ENCODE measurements around the gene BARX2. TPM values are rescaled to one million over a fixed set of nuclear protein-coding genes. Genes with fewer than 3 reads are reported as not detected.

BARX2 gene
- total RNA-seq, 2 experiments from 2014 or later = 3.2 to 3.8 TPM

DNA sequence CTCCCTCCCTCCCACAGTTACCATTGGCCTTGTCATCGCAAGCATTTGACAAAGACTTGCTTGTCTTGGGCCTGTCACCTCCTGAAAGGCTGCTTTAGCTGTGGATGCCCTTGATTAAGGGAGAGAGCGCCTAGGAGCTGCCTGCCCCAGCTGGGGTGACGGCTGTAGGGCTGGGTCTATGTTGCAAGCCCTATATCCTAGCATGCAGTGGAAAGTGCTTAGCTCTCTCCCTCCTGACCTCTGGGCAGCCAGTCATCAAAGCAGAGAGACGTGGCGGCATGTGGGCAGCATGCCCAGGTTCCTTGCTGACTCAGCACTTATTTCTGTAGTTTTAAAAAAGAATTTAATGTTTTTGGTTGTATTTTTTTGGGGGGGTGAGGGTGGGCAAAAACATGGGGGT is 75.9 kb downstream of the BARX2 start:
- CTCF ChIA-PET = no interaction called here
- peaks cover 12% of the 10 kb centered on the region for H3K4me1 Mint-ChIP-seq (ENCODE audit: low read depth)
- intact Hi-C loops (cut with micrococcal nuclease) = no loop called here

DNA sequence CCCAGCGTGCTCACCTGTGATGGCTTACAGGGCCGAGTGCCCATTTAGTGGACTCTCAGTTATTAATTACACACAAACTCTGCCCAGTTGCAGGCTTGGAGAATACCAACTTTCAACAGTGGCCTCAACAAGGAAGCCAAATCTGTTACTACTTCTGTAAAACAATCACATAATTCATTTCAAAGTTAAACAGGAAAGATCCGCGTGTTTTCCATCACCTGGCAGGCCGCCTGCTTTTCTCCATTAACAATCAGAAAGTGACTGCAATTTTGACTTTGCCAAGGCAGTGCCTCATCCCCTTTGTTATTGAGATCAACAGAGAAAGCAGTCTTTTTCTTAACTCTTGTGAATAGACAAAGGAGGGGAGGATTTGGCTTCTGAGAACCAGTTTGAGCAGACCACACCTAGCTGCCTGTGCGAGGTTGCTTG is 77.7 kb downstream of the BARX2 start:
- no peaks in the 10 kb centered on the region for H3K4me1 Mint-ChIP-seq (ENCODE audit: low read depth)
- peaks cover 8% of the 10 kb centered on the region for H3K27me3 Mint-ChIP-seq (ENCODE audit: low read depth)

More for the DNA sequence above, 75.9 kb downstream of the BARX2 start:
- H3K27me3 Mint-ChIP-seq (ENCODE audit: low read depth) = peaks cover 3% of the 10 kb centered on the region
- no peak overlapping the region for H3K27ac Mint-ChIP-seq
- no peak overlapping the region for H3K4me3 Mint-ChIP-seq
- peaks cover 10% of the 10 kb centered on the region for H3K9me3 Mint-ChIP-seq
- H3K36me3 Mint-ChIP-seq (ENCODE audit: low read depth) = no peaks in the 10 kb centered on the region
- DNase-seq = no peak

DNA sequence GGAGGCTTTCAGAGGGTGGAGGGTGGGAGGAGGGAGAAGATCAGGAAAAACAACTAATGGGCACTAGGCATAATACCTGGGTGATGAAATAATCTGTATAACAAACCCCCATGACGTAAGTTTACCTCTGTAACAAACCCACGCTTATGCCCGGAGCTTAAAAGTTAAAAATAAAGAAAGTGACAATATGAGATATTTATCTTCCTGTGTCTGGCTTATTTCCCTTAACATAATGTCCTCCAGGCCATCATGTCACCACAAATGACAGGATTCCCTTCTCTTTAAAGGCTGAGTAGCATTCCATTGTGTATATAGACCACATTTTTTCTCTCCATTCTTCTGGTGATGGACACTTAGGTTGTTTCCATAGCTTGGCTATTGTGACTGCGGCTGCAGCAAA is 79.5 kb downstream of the BARX2 start:
- Mint-ChIP-seq H3K4me3 (no peak overlapping the region), H3K27ac (no peak overlapping the region), H3K4me1 (ENCODE audit: low read depth) (no peaks in the 10 kb centered on the region), H3K36me3 (ENCODE audit: low read depth) (no peaks in the 10 kb centered on the region), H3K27me3 (ENCODE audit: low read depth) (peaks cover 8% of the 10 kb centered on the region), H3K9me3 (no peaks in the 10 kb centered on the region)
- no peak for DNase-seq
- CTCF ChIA-PET = interaction anchor here (0.9 kb wide), 1 partner anchor 15 kb away, joined by 4 read pairs; no protein-coding TSS in a partner anchor
- intact Hi-C loops (cut with micrococcal nuclease) = no loop called here

More for the DNA sequence above, 77.7 kb downstream of the BARX2 start:
- DNase-seq = no peak
- H3K27ac Mint-ChIP-seq = no peak overlapping the region
- CTCF ChIA-PET = no interaction called here
- H3K4me3 Mint-ChIP-seq = no peak overlapping the region
- peaks cover under 1% of the 10 kb centered on the region for H3K9me3 Mint-ChIP-seq
- intact Hi-C loops (cut with micrococcal nuclease) = no loop called here
- no peaks in the 10 kb centered on the region for H3K36me3 Mint-ChIP-seq (ENCODE audit: low read depth)

DNA sequence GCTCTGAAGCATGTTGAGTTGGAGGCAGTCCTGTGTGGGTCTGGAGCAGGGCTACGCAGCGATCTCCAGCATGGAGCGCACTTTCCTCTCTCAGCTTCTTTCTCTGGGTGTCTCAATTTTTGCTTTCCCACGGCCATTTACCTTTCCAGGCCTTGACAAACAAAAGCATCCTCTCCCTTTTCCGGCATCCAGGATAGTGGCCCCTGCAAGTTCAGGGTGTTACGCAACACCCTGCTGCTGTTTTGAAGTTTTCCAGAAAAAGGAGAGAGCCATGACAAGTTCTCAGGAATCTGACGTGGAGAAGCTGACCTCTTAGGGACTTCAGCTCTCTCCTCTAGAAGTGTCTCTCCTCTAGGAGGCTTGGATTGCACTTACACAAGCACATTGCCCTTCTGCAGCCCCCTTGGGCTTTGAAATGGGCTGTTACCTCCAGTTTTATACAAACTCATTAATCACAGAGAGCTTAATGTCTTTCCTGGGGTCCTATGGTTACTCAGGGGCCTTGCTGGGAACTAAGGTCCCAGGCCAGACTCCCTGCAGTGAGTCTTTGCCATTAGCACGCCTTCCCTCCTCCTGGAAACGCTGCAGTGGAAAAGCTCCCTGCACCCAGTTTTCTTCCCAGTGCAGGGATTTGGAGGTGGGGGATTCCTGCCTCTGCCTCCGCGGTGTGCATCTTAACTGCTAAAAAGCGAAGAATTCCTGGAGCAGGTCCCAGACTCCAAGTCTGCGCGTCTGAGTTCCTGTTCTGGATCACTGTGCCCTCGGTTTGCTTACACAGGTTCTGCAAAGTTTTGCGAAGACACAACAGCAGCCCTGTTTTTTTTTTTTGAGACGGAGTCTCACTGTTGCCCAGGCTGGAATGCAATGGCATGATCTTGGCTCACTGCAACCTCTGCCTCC is 80.4 kb downstream of the BARX2 start:
- DNase-seq = no peak
- Mint-ChIP-seq H3K4me3 (no peak overlapping the region), H3K27ac (no peak overlapping the region), H3K9me3 (no peaks in the 10 kb centered on the region), H3K27me3 (ENCODE audit: low read depth) (peaks cover 8% of the 10 kb centered on the region), H3K4me1 (ENCODE audit: low read depth) (no peaks in the 10 kb centered on the region), H3K36me3 (ENCODE audit: low read depth) (no peaks in the 10 kb centered on the region)
- CTCF ChIA-PET = interaction anchor here (0.9 kb wide), 1 partner anchor 16 kb away, joined by 4 read pairs; no protein-coding TSS in a partner anchor
- intact Hi-C loops (cut with micrococcal nuclease) = no loop called here

DNA sequence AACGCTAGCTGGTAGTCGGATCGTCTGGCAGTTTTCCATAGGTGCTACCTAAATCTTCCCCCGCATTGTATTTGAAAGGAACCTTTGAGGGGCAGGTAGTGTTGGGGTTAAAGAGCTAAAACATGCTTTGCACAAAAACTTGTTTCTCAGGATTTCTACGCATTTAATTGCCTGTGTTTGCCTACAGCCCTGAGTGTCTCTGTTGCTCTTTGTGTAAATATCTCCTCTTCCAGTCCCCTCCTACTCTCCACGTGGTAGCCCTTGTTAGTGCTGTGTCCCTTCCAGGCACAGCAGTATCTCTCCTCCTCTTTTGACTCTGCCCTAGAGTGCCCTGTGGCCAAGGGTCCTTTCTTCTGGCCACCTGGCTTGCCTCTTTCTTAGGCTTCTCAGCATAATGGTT is 81.7 kb downstream of the BARX2 start:
- no peak for DNase-seq
- H3K4me1 Mint-ChIP-seq (ENCODE audit: low read depth) = no peaks in the 10 kb centered on the region
- H3K36me3 Mint-ChIP-seq (ENCODE audit: low read depth) = no peaks in the 10 kb centered on the region
- H3K27me3 Mint-ChIP-seq (ENCODE audit: low read depth) = peaks cover 8% of the 10 kb centered on the region
- intact Hi-C loops (cut with micrococcal nuclease) = no loop called here
- H3K9me3 Mint-ChIP-seq = no peaks in the 10 kb centered on the region
- no peak overlapping the region for H3K27ac Mint-ChIP-seq
- no peak overlapping the region for H3K4me3 Mint-ChIP-seq
- CTCF ChIA-PET = no interaction called here

DNA sequence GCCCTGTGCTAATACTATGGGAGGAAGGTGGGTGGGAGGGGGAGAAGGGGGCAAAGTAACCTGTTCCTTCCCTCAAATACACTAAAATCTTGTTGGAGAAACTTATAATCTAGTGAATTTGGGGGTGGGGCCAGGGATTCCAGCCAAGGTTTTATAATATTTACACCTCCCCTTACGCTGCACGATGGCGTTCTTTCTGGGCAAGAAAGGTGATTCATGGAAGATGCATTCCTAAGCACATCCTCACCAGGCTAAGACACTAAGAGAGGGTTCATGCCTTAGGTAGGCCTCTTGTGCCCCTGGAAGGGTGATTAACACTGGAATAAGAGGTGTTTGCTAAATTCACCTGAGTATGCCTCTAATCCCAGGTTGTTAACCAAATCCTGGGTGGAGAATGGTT is 82.6 kb downstream of the BARX2 start:
- Mint-ChIP-seq H3K27me3 (ENCODE audit: low read depth) (peaks cover 8% of the 10 kb centered on the region), H3K36me3 (ENCODE audit: low read depth) (no peaks in the 10 kb centered on the region), H3K27ac (no peak overlapping the region), H3K9me3 (peaks cover 2% of the 10 kb centered on the region), H3K4me3 (no peak overlapping the region), H3K4me1 (ENCODE audit: low read depth) (no peaks in the 10 kb centered on the region)
- intact Hi-C loops (cut with micrococcal nuclease) = no loop called here
- CTCF ChIA-PET = no interaction called here
- no peak for DNase-seq

DNA sequence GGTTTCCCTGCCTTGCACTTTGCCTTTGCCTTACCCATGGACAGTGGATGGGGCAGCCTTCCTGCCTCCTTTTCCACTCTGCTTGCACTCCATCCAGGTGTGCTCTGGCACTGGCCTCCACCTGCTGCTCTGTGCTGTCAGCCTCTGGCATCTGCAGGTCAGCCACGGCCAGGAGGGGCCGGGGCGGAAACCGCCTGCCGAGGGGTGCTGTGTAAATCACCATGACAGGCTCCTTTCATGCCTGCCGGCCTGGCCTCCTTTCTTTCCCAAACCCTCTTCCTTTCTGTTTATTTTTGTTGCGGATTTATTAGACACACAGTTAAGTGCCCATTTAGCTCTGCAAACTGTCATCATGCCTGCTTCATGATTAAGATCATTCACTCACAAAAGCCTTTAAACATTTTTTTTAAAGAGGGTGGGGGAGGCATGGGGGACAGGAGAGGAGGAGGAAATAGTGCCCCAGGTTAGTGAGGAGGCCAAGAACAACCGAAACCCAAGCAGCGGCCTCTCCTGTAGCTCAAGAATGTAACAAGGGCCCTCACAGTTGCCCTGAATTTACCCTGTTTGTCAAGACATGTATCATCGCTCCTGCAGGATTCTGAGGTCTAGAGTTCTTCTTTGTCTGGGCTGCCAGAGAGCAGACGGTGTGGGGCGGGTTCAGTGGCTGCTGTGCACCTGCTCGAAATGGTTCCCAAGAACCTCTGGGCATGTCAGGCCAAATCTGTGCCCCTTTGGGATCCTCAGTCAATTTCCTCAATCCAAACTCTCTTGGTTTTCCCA is 83.3 kb downstream of the BARX2 start:
- intact Hi-C loops (cut with micrococcal nuclease) = no loop called here
- no peaks in the 10 kb centered on the region for H3K36me3 Mint-ChIP-seq (ENCODE audit: low read depth)
- H3K4me1 Mint-ChIP-seq (ENCODE audit: low read depth) = no peaks in the 10 kb centered on the region
- H3K9me3 Mint-ChIP-seq = peaks cover 6% of the 10 kb centered on the region
- DNase-seq = no peak
- CTCF ChIA-PET = no interaction called here
- H3K27ac Mint-ChIP-seq = no peak overlapping the region
- H3K4me3 Mint-ChIP-seq = no peak overlapping the region
- peaks cover 9% of the 10 kb centered on the region for H3K27me3 Mint-ChIP-seq (ENCODE audit: low read depth)

DNA sequence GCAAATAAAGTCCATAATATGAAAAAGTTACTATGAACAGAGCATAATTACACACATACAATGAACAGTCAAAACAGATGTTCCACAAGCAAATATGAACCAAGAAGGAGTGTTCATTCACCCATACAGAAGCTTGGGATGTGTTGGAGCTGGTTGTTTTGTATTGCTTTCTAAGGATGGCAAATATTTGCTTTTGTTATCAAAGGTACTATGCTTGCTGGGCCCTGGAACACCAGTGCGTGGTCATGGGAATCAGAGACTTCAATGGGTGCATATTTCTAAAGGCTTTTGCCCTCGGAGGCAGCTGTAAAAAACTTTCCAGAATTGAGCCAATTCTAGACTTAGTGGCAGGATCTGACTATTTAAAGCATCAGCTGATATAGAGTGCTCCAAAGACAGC is 85.1 kb downstream of the BARX2 start:
- H3K27me3 Mint-ChIP-seq (ENCODE audit: low read depth) = peaks cover 15% of the 10 kb centered on the region
- no peaks in the 10 kb centered on the region for H3K4me1 Mint-ChIP-seq (ENCODE audit: low read depth)
- H3K4me3 Mint-ChIP-seq = no peak overlapping the region

DNA sequence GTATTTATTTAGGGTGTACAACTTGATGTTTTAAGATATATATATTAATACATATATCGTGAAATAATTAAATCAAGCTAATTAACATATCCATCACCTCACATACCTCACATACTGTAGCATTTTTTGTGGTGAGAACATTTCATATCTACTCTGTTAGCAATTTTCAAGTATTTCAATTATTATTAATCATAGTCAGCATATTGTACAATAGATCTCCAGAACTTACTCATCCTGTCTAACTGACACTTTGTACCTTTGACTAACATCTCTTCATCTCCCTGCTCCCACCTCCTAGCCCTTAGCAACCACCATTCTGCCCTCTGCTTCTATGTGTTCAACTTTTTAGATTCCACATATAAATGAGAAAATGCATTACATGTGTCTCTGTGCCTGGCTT is 108.4 kb downstream of the BARX2 start:
- Mint-ChIP-seq H3K36me3 (ENCODE audit: low read depth) (no peaks in the 10 kb centered on the region), H3K4me1 (ENCODE audit: low read depth) (no peaks in the 10 kb centered on the region), H3K4me3 (no peak overlapping the region), H3K27ac (no peak overlapping the region), H3K27me3 (ENCODE audit: low read depth) (peaks cover 10% of the 10 kb centered on the region), H3K9me3 (no peaks in the 10 kb centered on the region)
- intact Hi-C loops (cut with micrococcal nuclease) = no loop called here
- CTCF ChIA-PET = no interaction called here
- no peak for DNase-seq

More for the DNA sequence above, 85.1 kb downstream of the BARX2 start:
- no peak overlapping the region for H3K27ac Mint-ChIP-seq
- DNase-seq = no peak
- H3K36me3 Mint-ChIP-seq (ENCODE audit: low read depth) = no peaks in the 10 kb centered on the region
- CTCF ChIA-PET = interaction anchor here (0.5 to 0.6 kb wide), 2 partner anchors 176 to 325 kb away, joined by 4 read pairs; no protein-coding TSS in a partner anchor
- H3K9me3 Mint-ChIP-seq = peaks cover 6% of the 10 kb centered on the region
- intact Hi-C loops (cut with micrococcal nuclease) = no loop called here

DNA sequence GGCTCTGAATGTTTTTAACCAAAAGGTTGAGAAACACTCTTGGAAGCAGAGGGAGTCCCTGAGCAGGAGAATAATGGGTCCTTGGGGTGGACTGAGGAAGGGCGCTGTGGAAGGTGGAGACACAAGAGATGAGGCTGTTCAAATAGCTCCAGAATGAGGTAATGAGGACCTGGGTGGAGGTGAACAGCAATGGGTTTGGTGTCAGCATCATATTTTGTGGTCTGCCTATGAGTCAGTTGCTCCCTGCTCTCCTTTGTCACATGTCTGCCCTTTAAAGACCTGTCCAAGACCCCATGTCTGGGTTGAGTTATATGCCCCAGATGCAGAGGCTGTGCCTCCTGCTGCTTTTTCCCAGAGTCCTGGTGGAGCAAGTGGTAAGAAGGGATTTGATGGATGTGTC is 113.6 kb downstream of the BARX2 start:
- H3K36me3 Mint-ChIP-seq (ENCODE audit: low read depth) = no peaks in the 10 kb centered on the region
- peaks cover 14% of the 10 kb centered on the region for H3K27me3 Mint-ChIP-seq (ENCODE audit: low read depth)
- no peak overlapping the region for H3K4me3 Mint-ChIP-seq
- no peak for DNase-seq
- CTCF ChIA-PET = no interaction called here
- H3K9me3 Mint-ChIP-seq = no peaks in the 10 kb centered on the region
- intact Hi-C loops (cut with micrococcal nuclease) = no loop called here
- no peak overlapping the region for H3K27ac Mint-ChIP-seq
- no peaks in the 10 kb centered on the region for H3K4me1 Mint-ChIP-seq (ENCODE audit: low read depth)

DNA sequence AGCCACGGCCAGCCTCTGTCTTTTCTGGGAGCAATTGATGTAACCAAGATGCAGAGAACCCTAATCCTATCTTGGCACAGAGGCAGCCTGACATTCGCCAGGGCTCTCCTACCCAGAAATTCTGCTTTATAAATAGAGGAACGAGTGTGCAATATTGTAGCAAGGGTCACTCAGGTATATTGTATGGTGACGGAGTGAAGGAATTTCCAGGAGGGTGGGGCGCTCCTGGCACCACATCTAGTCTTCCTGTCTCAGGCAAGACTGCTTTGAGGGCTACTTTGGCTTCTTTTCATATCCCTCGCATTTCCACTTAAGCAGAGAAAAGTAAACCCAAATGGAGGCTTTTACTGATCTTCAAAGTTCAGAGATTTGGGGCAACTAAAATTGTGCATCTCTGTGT is 114.4 kb downstream of the BARX2 start:
- Mint-ChIP-seq H3K9me3 (no peaks in the 10 kb centered on the region), H3K27ac (no peak overlapping the region), H3K36me3 (ENCODE audit: low read depth) (no peaks in the 10 kb centered on the region), H3K27me3 (ENCODE audit: low read depth) (peaks cover 14% of the 10 kb centered on the region), H3K4me1 (ENCODE audit: low read depth) (no peaks in the 10 kb centered on the region), H3K4me3 (no peak overlapping the region)
- intact Hi-C loops (cut with micrococcal nuclease) = no loop called here
- no peak for DNase-seq
- CTCF ChIA-PET = no interaction called here

DNA sequence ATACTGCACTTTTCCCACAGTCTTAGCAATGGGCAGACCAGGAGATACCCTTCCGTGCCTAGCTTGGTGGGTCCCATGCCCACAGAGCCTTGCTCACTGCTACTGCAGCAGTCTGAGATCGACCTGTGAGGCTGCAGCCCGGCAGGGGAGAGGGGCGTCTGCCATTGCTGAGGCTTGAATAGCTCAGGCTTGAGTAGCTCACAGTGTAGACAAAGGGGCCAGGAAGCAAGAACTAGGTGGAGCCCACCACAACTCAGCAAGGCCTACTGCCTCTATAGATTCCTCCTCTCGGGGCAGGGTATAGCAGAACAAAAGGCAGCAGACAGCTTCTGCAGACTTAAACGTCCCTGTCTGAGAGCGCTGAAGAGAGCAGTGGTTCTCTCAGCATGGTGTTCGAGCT is 118.1 kb downstream of the BARX2 start:
- CTCF ChIA-PET = no interaction called here
- peaks cover 16% of the 10 kb centered on the region for H3K27me3 Mint-ChIP-seq (ENCODE audit: low read depth)
- no peak overlapping the region for H3K27ac Mint-ChIP-seq
- peaks cover under 1% of the 10 kb centered on the region for H3K9me3 Mint-ChIP-seq
- no peak overlapping the region for H3K4me3 Mint-ChIP-seq
- H3K4me1 Mint-ChIP-seq (ENCODE audit: low read depth) = no peaks in the 10 kb centered on the region
- no peak for DNase-seq
- intact Hi-C loops (cut with micrococcal nuclease) = no loop called here
- H3K36me3 Mint-ChIP-seq (ENCODE audit: low read depth) = peaks cover 2% of the 10 kb centered on the region

Data from activated naive CD4-positive, alpha-beta T cell treated with anti-CD3 and anti-CD28 coated beads for 36 hours (primary cell).